HepG2 (cell line): ENCODE data around the gene TBC1D14. TPM values are rescaled to one million over a fixed set of nuclear protein-coding genes. Genes with fewer than 3 reads are reported as not detected.

Source experiments
- ATF7-NPFF ChIP-seq: sonication (generic); formaldehyde crosslinking; IDR thresholded peaks from 2 replicates; pipeline ENCODE4 v1.8.1; 2023; ENCODE audit warnings: mild to moderate bottlenecking, low read depth, missing genetic modification reagents, moderate library complexity
- E2F5 ChIP-seq: sonication (generic); formaldehyde crosslinking; conservative IDR thresholded peaks from 2 replicates; pipeline ENCODE4 v1.4.0; 2020; ENCODE audit warnings: missing genetic modification reagents
- HNRNPK ChIP-seq: fragments of 200-400 bp; formaldehyde crosslinking; IDR thresholded peaks from 2 replicates; pipeline ENCODE4 v1.6.1; 2018; ENCODE audit warnings: low read length, low read depth, moderate library complexity, mild to moderate bottlenecking; ENCODE audit not compliant: poor library complexity, severe bottlenecking
- KLF16 ChIP-seq, 2 experiments: sonication (generic) in 1 of 2; formaldehyde crosslinking in 1 of 2; IDR thresholded peaks; 2 replicates each; pipeline versions ENCODE4 v1.6.1 to v1.8.0; 2016 to 2023; ENCODE audit warnings: missing genetic modification reagents in 2 of 2, missing compliant biosample characterization in 1 of 2
- ONECUT2 ChIP-seq: sonication (generic); formaldehyde crosslinking; IDR thresholded peaks from 2 replicates; pipeline ENCODE4 v1.4.0; 2020; ENCODE audit warnings: missing genetic modification reagents
- STAG1 ChIP-seq: sonication (generic); formaldehyde crosslinking; IDR thresholded peaks from 2 replicates; pipeline ENCODE4 v1.4.0; 2020; ENCODE audit warnings: missing genetic modification reagents
- ZBTB37 ChIP-seq: sonication (generic); formaldehyde crosslinking; IDR thresholded peaks from 2 replicates; pipeline ENCODE4 v1.4.0; 2020; ENCODE audit warnings: mild to moderate bottlenecking, missing genetic modification reagents
- ZBTB43 ChIP-seq: sonication (generic); formaldehyde crosslinking; conservative IDR thresholded peaks from 2 replicates; pipeline ENCODE4 v1.4.0; 2020; ENCODE audit warnings: missing genetic modification reagents
- ZHX2 ChIP-seq, 2 experiments: sonication (generic) in 1 of 2; formaldehyde crosslinking in 1 of 2; IDR thresholded peaks; 2 replicates each; pipeline versions ENCODE4 v1.6.1 to v1.9.0; 2014 to 2022; ENCODE audit warnings: antibody characterized with exemption in 1 of 2, borderline replicate concordance in 1 of 2, inconsistent platforms in 1 of 2, low read depth in 1 of 2, missing genetic modification reagents in 1 of 2
- ZNF230 ChIP-seq: sonication (generic); formaldehyde crosslinking; IDR thresholded peaks from 2 replicates; pipeline ENCODE4 v1.4.0; 2020; ENCODE audit warnings: mild to moderate bottlenecking, missing genetic modification reagents
- ZNF326 ChIP-seq: sonication (generic); formaldehyde crosslinking; IDR thresholded peaks from 2 replicates; pipeline ENCODE4 v1.4.0; 2020; ENCODE audit warnings: missing genetic modification reagents, borderline replicate concordance
- ZNF512 ChIP-seq: sonication (generic); formaldehyde crosslinking; IDR thresholded peaks from 2 replicates; pipeline ENCODE4 v1.4.0; 2020; ENCODE audit warnings: mild to moderate bottlenecking, missing genetic modification reagents
- polyA plus RNA-seq, 8 experiments: library from polyadenylated mRNA; depleted of rRNA in 3 of 8; stranded (reverse) in 7 of 8; unstranded in 1 of 8; fragments of >200 nt; fragmentation: Illumina TruSeq in 4 of 8; extraction: Trizol in 4 of 8; gene quantifications; 2 replicates each; pipeline versions ENCODE4 v1.2.1 to v1.2.3, GENCODE V29; 2011 to 2016; ENCODE audit warnings: low read depth in 4 of 8, missing spikeins in 1 of 8, mixed read lengths in 1 of 8; ENCODE audit not compliant: insufficient read depth in 1 of 8
- total RNA-seq, 5 experiments: library from RNA; depleted of rRNA; stranded (reverse); fragments of >200 nt; fragmentation: Illumina TruSeq; extraction: Trizol; gene quantifications; 2 replicates each; pipeline ENCODE4 v1.2.3, GENCODE V29; 2016; ENCODE audit warnings: low read depth in 1 of 5
- TF ChIP-seq, protein P1 (sequence below): sonication (generic); formaldehyde crosslinking; IDR thresholded peaks from 2 replicates; pipeline ENCODE4 v1.8.0; 2022; ENCODE audit warnings: missing genetic modification reagents, mild to moderate bottlenecking, moderate library complexity, borderline replicate concordance

Gene TBC1D14
- total and polyA plus RNA-seq, 2 of the 13 experiments (the other 11 are each of a cell fraction or from before 2014, with no cell fraction given): 29.5 to 46.5 TPM

GRCh38 chr4:6893449-6894085 is 16.1 kb upstream of the TBC1D14 start (continued):
- TF ChIP-seq ZHX2 (IDR thresholded peaks at IDR 0.05; ENCODE audit: low read depth) (0 out of 2 replicates have a peak, but pooled peaks have one; percentile 37), ZHX2 (CRISPR knock-in tag; IDR thresholded peaks at IDR 0.05; ENCODE audit: borderline replicate concordance) (0 out of 2 replicates have a peak, but pooled peaks have one; percentile 33), ATF7-NPFF (CRISPR knock-in tag) (peak; percentile 74; the same call in 1 of the 2 replicates), ZNF230 (CRISPR knock-in tag) (no peak), ZNF512 (CRISPR knock-in tag) (no peak), KLF16 (CRISPR knock-in tag; IDR thresholded peaks at IDR 0.05) (peak in 1 of 2 experiments; percentile 94; a peak in 2 of 4 replicates), ZBTB37 (CRISPR knock-in tag) (no peak), ONECUT2 (no peak; the same call in 1 of the 2 replicates), HNRNPK (no peak), ZBTB43 (CRISPR knock-in tag) (peak; percentile 85), STAG1 (CRISPR knock-in tag) (peak; percentile 41), E2F5 (CRISPR knock-in tag) (no peak), ZNF326 (CRISPR knock-in tag) (no peak)
- TF ChIP-seq, protein P1, sequence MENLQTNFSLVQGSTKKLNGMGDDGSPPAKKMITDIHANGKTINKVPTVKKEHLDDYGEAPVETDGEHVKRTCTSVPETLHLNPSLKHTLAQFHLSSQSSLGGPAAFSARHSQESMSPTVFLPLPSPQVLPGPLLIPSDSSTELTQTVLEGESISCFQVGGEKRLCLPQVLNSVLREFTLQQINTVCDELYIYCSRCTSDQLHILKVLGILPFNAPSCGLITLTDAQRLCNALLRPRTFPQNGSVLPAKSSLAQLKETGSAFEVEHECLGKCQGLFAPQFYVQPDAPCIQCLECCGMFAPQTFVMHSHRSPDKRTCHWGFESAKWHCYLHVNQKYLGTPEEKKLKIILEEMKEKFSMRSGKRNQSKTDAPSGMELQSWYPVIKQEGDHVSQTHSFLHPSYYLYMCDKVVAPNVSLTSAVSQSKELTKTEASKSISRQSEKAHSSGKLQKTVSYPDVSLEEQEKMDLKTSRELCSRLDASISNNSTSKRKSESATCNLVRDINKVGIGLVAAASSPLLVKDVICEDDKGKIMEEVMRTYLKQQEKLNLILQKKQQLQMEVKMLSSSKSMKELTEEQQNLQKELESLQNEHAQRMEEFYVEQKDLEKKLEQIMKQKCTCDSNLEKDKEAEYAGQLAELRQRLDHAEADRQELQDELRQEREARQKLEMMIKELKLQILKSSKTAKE: peak; percentile 78; the same call in 1 of the 2 replicates
